Mesothelial cell of epicardium (in vitro differentiated cells): Measurements from ENCODE around the gene IL1RL2. TPM values are rescaled to one million over a fixed set of nuclear protein-coding genes. Genes with fewer than 3 reads are reported as not detected.

Experiments
- DNase-seq, 2 experiments: peaks; one replicate each; pipeline ENCODE4 v3.0.0; 2021; ENCODE audit warnings: low spot score in 2 of 2; ENCODE audit not compliant: unreplicated experiment in 2 of 2
- H3K27ac Mint-ChIP-seq: 2 replicates; pipeline ENCODE4 v1.8.0; 2021; ENCODE audit warnings: mixed read lengths
- H3K27me3 Mint-ChIP-seq: 2 replicates; pipeline ENCODE4 v1.8.0; 2021; ENCODE audit warnings: low read depth, mixed read lengths
- H3K36me3 Mint-ChIP-seq: 2 replicates; pipeline ENCODE4 v1.8.0; 2021; ENCODE audit warnings: mixed read lengths
- H3K4me1 Mint-ChIP-seq: 2 replicates; pipeline ENCODE4 v1.8.0; 2021; ENCODE audit warnings: mixed read lengths
- H3K4me3 Mint-ChIP-seq: 2 replicates; pipeline ENCODE4 v1.8.0; 2021; ENCODE audit warnings: mild to moderate bottlenecking, moderate library complexity, mixed read lengths
- H3K9me3 Mint-ChIP-seq: 2 replicates; pipeline ENCODE4 v1.8.0; 2021; ENCODE audit warnings: mixed read lengths
- total RNA-seq: library from RNA; stranded (reverse); gene quantifications from 3 replicates; pipeline ENCODE4 v1.2.1, GENCODE V29; 2021
- TF ChIP-seq, protein P1 (sequence below): fragments of 200-600 bp; sonication (generic); IDR thresholded peaks from one replicate; pipeline ENCODE4 v1.5.0; 2021; ENCODE audit warnings: antibody characterized with exemption; ENCODE audit not compliant: unreplicated experiment

Gene IL1RL2
- total RNA-seq, 1 donor from 2014 or later = not detected

DNA sequence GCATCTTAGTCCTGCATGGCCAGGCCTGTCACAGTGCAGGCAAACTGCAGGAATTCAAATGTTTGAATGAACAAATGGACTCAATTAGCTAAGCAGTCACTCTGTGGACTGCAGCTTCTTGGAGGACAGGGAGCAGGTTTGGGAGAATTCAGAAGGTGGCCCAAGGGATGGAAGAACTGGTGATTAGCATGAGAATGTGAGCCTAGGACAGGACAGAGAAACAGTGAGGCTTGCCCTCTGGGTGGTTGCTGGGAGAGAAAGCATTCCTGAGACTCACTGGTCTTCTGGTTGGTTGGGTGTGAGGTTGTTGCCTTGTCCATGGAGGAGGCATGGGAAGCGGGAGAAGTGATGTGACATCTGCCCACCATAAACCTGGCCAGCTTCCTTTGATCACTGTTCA, 13.7 kb downstream of the IL1RL2 start:
- peaks cover 2% of the 10 kb centered on the region for H3K36me3 Mint-ChIP-seq
- H3K27ac Mint-ChIP-seq = no peak overlapping the region
- H3K4me1 Mint-ChIP-seq = no peaks in the 10 kb centered on the region
- no peaks in the 10 kb centered on the region for H3K27me3 Mint-ChIP-seq
- no peak overlapping the region for H3K4me3 Mint-ChIP-seq
- DNase-seq = no peak
- peaks cover 28% of the 10 kb centered on the region for H3K9me3 Mint-ChIP-seq
- TF ChIP-seq, protein P1, sequence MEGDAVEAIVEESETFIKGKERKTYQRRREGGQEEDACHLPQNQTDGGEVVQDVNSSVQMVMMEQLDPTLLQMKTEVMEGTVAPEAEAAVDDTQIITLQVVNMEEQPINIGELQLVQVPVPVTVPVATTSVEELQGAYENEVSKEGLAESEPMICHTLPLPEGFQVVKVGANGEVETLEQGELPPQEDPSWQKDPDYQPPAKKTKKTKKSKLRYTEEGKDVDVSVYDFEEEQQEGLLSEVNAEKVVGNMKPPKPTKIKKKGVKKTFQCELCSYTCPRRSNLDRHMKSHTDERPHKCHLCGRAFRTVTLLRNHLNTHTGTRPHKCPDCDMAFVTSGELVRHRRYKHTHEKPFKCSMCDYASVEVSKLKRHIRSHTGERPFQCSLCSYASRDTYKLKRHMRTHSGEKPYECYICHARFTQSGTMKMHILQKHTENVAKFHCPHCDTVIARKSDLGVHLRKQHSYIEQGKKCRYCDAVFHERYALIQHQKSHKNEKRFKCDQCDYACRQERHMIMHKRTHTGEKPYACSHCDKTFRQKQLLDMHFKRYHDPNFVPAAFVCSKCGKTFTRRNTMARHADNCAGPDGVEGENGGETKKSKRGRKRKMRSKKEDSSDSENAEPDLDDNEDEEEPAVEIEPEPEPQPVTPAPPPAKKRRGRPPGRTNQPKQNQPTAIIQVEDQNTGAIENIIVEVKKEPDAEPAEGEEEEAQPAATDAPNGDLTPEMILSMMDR = no peak

GRCh38 chr2:102204638-102205037, 17.8 kb downstream of the IL1RL2 start:
- Mint-ChIP-seq H3K4me3 (no peak overlapping the region), H3K27ac (no peak overlapping the region), H3K36me3 (peaks cover 2% of the 10 kb centered on the region), H3K4me1 (no peaks in the 10 kb centered on the region), H3K27me3 (no peaks in the 10 kb centered on the region), H3K9me3 (peaks cover 32% of the 10 kb centered on the region)
- TF ChIP-seq, protein P1 = no peak
- no peak for DNase-seq

- Mint-ChIP-seq H3K4me3 (no peak overlapping the region), H3K27ac (no peak overlapping the region), H3K36me3 (peaks cover 2% of the 10 kb centered on the region), H3K9me3 (peaks cover 32% of the 10 kb centered on the region), H3K27me3 (no peaks in the 10 kb centered on the region), H3K4me1 (no peaks in the 10 kb centered on the region)
- TF ChIP-seq, protein P1 = no peak
- no peak for DNase-seq
Observed at GRCh38 chr2:102206666-102207341, 20.0 kb downstream of the IL1RL2 start.

- TF ChIP-seq, protein P1 = no peak
- H3K9me3 Mint-ChIP-seq = peaks cover 21% of the 10 kb centered on the region
- H3K4me1 Mint-ChIP-seq = no peaks in the 10 kb centered on the region
- no peak overlapping the region for H3K27ac Mint-ChIP-seq
- H3K36me3 Mint-ChIP-seq = peaks cover 2% of the 10 kb centered on the region
- no peaks in the 10 kb centered on the region for H3K27me3 Mint-ChIP-seq
- no peak overlapping the region for H3K4me3 Mint-ChIP-seq
- no peak for DNase-seq
Observed at GRCh38 chr2:102208774-102209173, 22.0 kb downstream of the IL1RL2 start.

GRCh38 chr2:102209474-102209873, 22.7 kb downstream of the IL1RL2 start:
- TF ChIP-seq, protein P1 = no peak
- Mint-ChIP-seq H3K9me3 (peaks cover 15% of the 10 kb centered on the region), H3K27me3 (no peaks in the 10 kb centered on the region), H3K4me3 (no peak overlapping the region), H3K36me3 (peaks cover 1% of the 10 kb centered on the region), H3K4me1 (no peaks in the 10 kb centered on the region), H3K27ac (no peak overlapping the region)
- no peak for DNase-seq

GRCh38 chr2:102217032-102217431, 30.2 kb downstream of the IL1RL2 start:
- H3K36me3 Mint-ChIP-seq = peaks cover 8% of the 10 kb centered on the region
- no peak overlapping the region for H3K27ac Mint-ChIP-seq
- no peak overlapping the region for H3K4me3 Mint-ChIP-seq
- H3K4me1 Mint-ChIP-seq = no peaks in the 10 kb centered on the region
- DNase-seq = no peak
- H3K27me3 Mint-ChIP-seq = peaks cover 3% of the 10 kb centered on the region
- H3K9me3 Mint-ChIP-seq = peaks cover 40% of the 10 kb centered on the region
- TF ChIP-seq, protein P1 = no peak
